Aorta (tissue), 5 donors: Measurements from ENCODE around the gene PLEKHA3. TPM values are rescaled to one million over a fixed set of nuclear protein-coding genes. Genes with fewer than 3 reads are reported as not detected.

ENCODE experiments used
- ATAC-seq: fragments of 200-7000 bp; cut with Tn5 transposase; one replicate; pipeline ENCODE4 v1.9.1; 2022; ENCODE audit warnings: moderate library complexity; ENCODE audit not compliant: low FRiP score
- DNase-seq, 2 donors: peaks; one replicate each; pipeline ENCODE4 v3.0.0-alpha.2; 2020
- H3K27ac ChIP-seq, 2 donors: one replicate each; pipeline ENCODE4 v1.5.1; 2013; ENCODE audit warnings: low read length in 2 of 2, mild to moderate bottlenecking in 2 of 2, moderate library complexity in 2 of 2, control low read depth in 1 of 2, inconsistent platforms in 1 of 2, low read depth in 1 of 2
- H3K27me3 ChIP-seq, 2 donors: one replicate each; pipeline ENCODE4 v1.6.1; 2013; ENCODE audit warnings: control low read depth in 1 of 2, low read length in 1 of 2, mild to moderate bottlenecking in 1 of 2, moderate library complexity in 1 of 2; ENCODE audit not compliant: insufficient read depth in 2 of 2, control insufficient read depth in 1 of 2
- H3K36me3 ChIP-seq, 2 donors: one replicate each; pipeline ENCODE4 v1.6.1; 2013; ENCODE audit warnings: control low read depth in 1 of 2, low read length in 1 of 2, mild to moderate bottlenecking in 1 of 2; ENCODE audit not compliant: insufficient read depth in 2 of 2, control insufficient read depth in 1 of 2
- H3K4me1 ChIP-seq, 2 donors: one replicate each; pipeline ENCODE4 v1.6.1; 2013; ENCODE audit warnings: low read length in 2 of 2, control low read depth in 1 of 2, mild to moderate bottlenecking in 1 of 2, moderate library complexity in 1 of 2; ENCODE audit not compliant: insufficient read depth in 2 of 2, control insufficient read depth in 1 of 2
- H3K4me3 ChIP-seq, 2 donors: one replicate each; pipeline ENCODE4 v1.5.1; 2013; ENCODE audit warnings: low read length in 2 of 2, control low read depth in 1 of 2, mild to moderate bottlenecking in 1 of 2
- H3K9me3 ChIP-seq: one replicate; pipeline ENCODE4 v1.6.1; 2013; ENCODE audit warnings: mild to moderate bottlenecking, low read length; ENCODE audit not compliant: control insufficient read depth
- WGBS, 2 donors: extraction: QIAGEN DNeasy Blood & Tissue Kit; methylation state at CpG; one replicate each; pipeline ENCODE4 v1.1.7; 2013; 5-methylcytosine and 5-hydroxymethylcytosine counted together
- intact Hi-C, 2 donors: fragments of 100-400 bp; cut with DNase I; formaldehyde crosslinking; loops; one replicate each; pipeline versions ENCODE4 v1.14.2 to v1.15.0; 2022
- polyA plus RNA-seq, 2 donors: library from polyadenylated mRNA; stranded (reverse); fragments of 200-250 nt; gene quantifications; one replicate each; pipeline ENCODE4 v1.2.3, GENCODE V29; 2013
- total RNA-seq, 2 donors: library from RNA; stranded (reverse); fragmentation: NEBNext Ultra II Directional; extraction: Animal tissue kit (Norgen Biotek cat#: 25700); gene quantifications; one replicate each; pipeline ENCODE4 v1.2.1, GENCODE V29; 2021
- donor health status: healthy with polysubstance abuse.
- donor health status: Bipolar disorder and iron deficiency.
- donor health status: DM: no; HTN: no; CAD: no.
- donor health status: DM: no; HTN: no; CAD: no.
- donor health status: DM: yes; HTN: yes; CAD: no.

The PLEKHA3 gene
- total and polyA plus RNA-seq, 4 donors = 3.1 to 43.9 (median 22.5) TPM

DNA sequence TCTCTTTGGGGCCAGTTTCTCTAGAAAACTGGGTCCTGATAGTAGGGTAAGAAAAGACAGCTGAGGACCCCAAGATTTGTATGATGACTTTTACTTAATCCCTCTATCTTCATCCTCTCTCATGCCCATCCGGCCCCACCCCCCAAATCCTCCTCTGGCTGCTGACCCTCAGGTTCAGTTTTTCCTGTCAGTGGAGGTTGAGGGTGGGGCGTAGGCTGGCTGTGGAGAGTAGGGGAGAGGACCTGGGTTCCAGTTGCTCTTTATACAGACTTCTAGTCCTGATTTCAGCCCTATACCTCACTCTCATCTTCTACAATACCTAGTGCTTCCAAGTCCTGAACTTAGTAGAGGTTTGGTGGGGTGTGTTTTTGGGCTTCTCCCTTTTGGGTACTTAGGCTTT is 28.4 kb downstream of the PLEKHA3 start:
- H3K4me3 ChIP-seq = no peak overlapping the region

DNA sequence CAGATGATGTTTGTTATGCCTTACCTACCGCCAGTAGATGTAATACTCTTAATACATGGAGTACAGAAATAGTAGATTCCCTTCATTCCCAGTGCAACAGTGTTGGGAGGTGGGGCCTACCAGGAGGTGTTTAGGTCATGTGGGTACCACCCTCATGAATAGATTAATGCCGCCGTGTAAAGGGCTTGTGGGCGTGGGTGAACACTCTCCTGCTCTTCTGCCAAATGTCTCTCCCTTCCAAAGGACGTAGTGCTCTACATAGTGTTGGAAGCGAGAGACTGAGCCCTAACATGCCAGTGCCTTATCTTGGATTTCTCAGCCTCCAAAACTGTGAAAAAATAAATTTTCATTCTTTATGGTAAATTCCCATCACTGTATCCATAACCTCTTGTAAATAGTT is 30.1 kb downstream of the PLEKHA3 start:
- ATAC-seq (no peak), DNase-seq (no peak)
- H3K9me3 ChIP-seq = no peaks in the 10 kb centered on the region
- H3K36me3 ChIP-seq = peaks cover 0 to 5% of the 10 kb centered on the region in 2 donors
- intact Hi-C loops = no loop called here
- H3K27me3 ChIP-seq = no peaks in the 10 kb centered on the region
- no peak overlapping the region for H3K4me3 ChIP-seq
- no peak overlapping the region for H3K27ac ChIP-seq
- WGBS, 2 donors = 80 to 85% methylated on average over 6 of the region's 6 CpGs
- no peaks in the 10 kb centered on the region for H3K4me1 ChIP-seq

More for the DNA sequence above, 28.4 kb downstream of the PLEKHA3 start:
- WGBS, 2 donors = 92 to 96% methylated on average over 2 of the region's 2 CpGs
- Histone ChIP-seq H3K4me1 (no peaks in the 10 kb centered on the region), H3K27ac (no peak overlapping the region), H3K36me3 (no peaks in the 10 kb centered on the region), H3K27me3 (no peaks in the 10 kb centered on the region), H3K9me3 (no peaks in the 10 kb centered on the region)
- DNase-seq (no peak), ATAC-seq (no peak)
- intact Hi-C loops = no loop called here

DNA sequence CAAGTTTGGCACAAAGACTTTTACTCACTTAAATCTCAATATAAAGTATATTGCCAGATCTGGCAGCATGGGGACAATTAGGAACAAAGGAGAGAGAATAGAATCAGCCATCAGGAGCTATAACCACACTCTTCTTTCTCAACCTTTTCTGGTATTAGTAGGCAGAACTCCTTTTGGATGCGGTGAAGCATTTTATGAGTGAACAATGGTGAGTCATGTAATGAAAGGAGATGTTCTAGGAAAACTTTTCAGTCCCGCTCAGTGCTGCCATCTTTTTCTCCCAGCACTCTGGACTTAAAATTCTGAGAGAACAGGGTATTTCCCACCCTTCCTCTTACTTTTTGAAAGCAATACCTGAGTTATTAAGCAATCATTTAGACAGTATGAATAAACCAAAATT is 32.2 kb downstream of the PLEKHA3 start:
- WGBS, 2 donors = 91 to 97% methylated on average over 2 of the region's 2 CpGs
- no peak for DNase-seq
- Histone ChIP-seq H3K9me3 (no peaks in the 10 kb centered on the region), H3K4me3 (no peak overlapping the region), H3K36me3 (peaks cover 0 to 6% of the 10 kb centered on the region in 2 donors), H3K4me1 (no peaks in the 10 kb centered on the region), H3K27ac (no peak overlapping the region), H3K27me3 (no peaks in the 10 kb centered on the region)
- ATAC-seq = no peak
- intact Hi-C loops = no loop called here

DNA sequence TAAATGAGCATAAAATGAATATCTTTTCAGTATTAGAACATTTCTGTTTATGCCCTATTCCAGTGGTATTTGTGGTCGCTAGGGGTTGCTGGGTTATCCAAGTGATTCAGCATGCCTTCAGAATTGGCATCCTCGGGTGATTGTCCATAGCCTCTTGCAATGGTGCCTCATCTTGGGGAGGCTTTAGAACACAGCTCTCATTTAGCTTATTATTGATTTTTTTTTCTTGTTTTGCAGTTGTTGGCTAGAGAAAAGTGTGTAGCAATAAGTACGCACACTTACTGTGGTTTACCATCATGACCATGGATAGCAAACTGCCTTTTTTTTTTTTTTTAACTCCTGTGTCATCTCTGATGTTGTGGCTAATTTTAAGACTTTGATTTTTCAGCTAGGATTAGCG is 33.6 kb downstream of the PLEKHA3 start:
- no peak for ATAC-seq
- Histone ChIP-seq H3K36me3 (peaks cover 2 to 13% of the 10 kb centered on the region in 2 donors), H3K4me1 (no peaks in the 10 kb centered on the region), H3K9me3 (no peaks in the 10 kb centered on the region), H3K27me3 (no peaks in the 10 kb centered on the region), H3K4me3 (no peak overlapping the region), H3K27ac (no peak overlapping the region)
- WGBS, 2 donors = 95 to 98% methylated on average over 4 of the region's 4 CpGs
- intact Hi-C loops = no loop called here
- DNase-seq = no peak

DNA sequence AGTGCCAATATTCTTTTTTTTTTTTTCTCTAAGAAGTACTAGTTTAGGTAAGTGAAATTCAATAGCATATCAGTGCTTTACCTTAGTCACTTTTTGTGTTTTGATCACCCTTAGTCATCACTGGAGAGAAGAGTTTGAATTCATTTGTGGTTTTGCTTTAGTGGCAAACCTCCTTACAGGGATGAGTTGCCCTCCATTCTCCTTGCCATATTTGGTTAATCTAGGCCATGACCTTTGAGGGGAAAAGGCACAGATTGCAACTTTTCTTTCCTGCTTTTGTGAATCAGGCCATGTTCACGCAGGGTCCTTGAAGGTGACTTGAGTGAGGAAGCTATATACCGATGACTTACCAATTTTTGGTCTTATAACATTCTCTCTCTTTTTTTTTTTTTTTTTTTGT is 34.4 kb downstream of the PLEKHA3 start:
- peaks cover 2 to 13% of the 10 kb centered on the region in 2 donors for H3K36me3 ChIP-seq
- WGBS, 2 donors = 97 to 98% methylated on average over 2 of the region's 2 CpGs

DNA sequence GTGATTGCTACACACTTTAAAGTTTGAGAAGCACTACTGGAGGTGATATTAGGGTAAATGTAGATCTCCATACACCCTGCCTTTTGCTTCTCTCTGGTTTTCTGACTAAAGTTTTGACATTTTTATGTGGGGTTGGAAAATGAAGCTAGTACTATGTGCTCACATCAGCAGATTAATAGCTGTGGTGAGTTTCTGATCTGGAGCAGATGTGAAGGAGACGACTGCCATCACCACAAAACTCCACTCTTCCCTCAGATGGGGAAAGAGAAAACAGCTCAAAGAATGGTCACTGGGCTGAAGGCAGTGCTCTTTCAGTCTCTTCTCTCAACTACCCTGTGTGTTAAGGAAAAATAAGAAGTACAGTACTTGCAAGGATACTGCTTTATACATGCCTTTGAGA is 37.2 kb downstream of the PLEKHA3 start:
- 75 to 78% methylated on average over 1 of the region's 1 CpG for WGBS, 2 donors
- DNase-seq (no peak), ATAC-seq (no peak)
- H3K27me3 ChIP-seq = no peaks in the 10 kb centered on the region
- no peaks in the 10 kb centered on the region for H3K9me3 ChIP-seq
- H3K36me3 ChIP-seq = peaks cover 2 to 13% of the 10 kb centered on the region in 2 donors
- H3K27ac ChIP-seq = no peak overlapping the region
- no peaks in the 10 kb centered on the region for H3K4me1 ChIP-seq
- intact Hi-C loops = no loop called here
- no peak overlapping the region for H3K4me3 ChIP-seq

More for the DNA sequence above, 34.4 kb downstream of the PLEKHA3 start:
- intact Hi-C loops = no loop called here
- DNase-seq (no peak), ATAC-seq (no peak)
- no peak overlapping the region for H3K27ac ChIP-seq
- no peaks in the 10 kb centered on the region for H3K9me3 ChIP-seq
- no peaks in the 10 kb centered on the region for H3K27me3 ChIP-seq
- no peak overlapping the region for H3K4me3 ChIP-seq
- H3K4me1 ChIP-seq = no peaks in the 10 kb centered on the region

DNA sequence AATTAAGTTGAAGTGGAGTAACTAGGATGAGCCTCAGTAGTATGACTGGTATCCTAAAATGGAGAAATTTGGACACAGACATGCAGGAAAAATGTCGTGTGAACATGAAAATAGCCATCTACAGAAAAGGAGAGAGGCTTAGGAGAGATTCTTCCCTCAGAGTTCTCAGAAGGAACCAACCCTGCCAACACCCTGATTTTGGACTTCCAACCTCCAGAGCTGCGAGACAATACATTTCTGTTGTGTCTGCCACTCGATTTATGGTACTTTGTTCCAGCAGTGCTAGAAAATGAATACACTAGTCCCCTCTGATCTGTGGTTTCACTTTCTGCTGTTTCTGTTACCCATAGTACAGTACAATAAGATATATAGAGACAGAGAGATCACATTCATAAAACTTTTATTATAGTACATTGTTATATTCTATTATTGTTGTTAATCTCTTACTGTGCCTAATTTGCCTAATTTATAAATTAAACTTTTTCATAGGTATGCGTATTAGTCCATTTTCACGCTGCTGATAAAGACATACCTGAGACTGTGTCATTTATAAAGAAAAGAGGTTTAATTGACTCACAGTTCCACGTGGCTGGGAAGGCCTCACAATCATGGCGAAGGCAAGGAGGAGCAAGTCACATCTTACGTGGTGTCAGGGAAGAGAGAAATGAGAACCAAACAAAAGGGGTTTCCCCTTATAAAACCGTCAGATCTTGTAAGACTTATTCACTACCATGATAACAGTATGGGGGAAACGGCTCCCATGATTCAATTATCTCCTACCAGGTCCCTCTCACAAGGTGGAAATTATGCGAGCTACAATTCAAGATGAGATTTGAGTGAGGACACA is 41.3 kb downstream of the PLEKHA3 start:
- intact Hi-C loops = loop anchor here in 1 of 2 donors (5.0 kb wide), 2 partner anchors 39 to 69 kb away; partner anchors contain the start of genes PJVK, PLEKHA3 and PRKRA
- WGBS, 2 donors = 94 to 95% methylated on average over 11 of the region's 11 CpGs
- H3K27me3 ChIP-seq = no peaks in the 10 kb centered on the region
- DNase-seq (no peak), ATAC-seq (no peak)
- no peaks in the 10 kb centered on the region for H3K4me1 ChIP-seq
- H3K27ac ChIP-seq = no peak overlapping the region
- H3K4me3 ChIP-seq = no peak overlapping the region
- H3K36me3 ChIP-seq = peaks cover 2 to 8% of the 10 kb centered on the region in 2 donors
- H3K9me3 ChIP-seq = no peaks in the 10 kb centered on the region

DNA sequence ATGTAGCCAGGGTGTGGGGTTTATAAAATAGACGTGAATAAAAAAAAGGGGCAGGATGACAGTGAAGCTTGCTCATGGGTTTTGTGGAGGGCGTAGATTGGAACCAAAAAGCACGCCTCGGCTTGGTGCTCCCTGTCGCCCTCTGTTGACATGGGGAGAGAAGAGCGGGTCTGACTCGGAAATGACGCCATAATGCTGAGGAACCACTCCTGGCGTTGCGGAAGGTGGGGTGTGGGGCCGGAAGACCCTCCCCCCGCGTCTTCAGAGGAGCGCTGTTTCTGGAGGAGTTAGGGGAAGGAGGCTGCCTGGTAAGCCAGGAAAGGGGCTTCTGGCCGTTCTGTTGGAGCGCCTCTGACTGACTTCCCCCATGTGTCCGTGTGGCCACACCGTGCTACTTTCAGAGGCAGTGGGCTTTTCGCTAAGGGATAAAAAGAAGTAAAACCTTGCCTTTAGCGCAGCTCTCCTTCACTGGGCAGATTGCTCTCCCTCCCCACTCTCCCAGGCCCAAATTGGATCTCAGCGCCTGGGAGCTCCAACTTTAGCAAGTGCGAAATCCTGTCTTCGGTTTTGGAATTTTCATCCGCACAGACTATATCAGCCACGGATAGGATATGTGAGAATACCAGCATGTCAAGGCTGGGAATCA is 42.8 kb downstream of the PLEKHA3 start:
- Histone ChIP-seq H3K27ac (peak overlapping the region in 1 of 2 donors; percentile 60), H3K9me3 (no peaks in the 10 kb centered on the region), H3K4me1 (no peaks in the 10 kb centered on the region), H3K27me3 (no peaks in the 10 kb centered on the region), H3K4me3 (peak overlapping the region; percentile 66 to 84), H3K36me3 (peaks cover 2 to 3% of the 10 kb centered on the region in 2 donors)
- ATAC-seq (peak; percentile 96), DNase-seq (peak; percentile 89 to 91)
- WGBS, 2 donors = 9 to 22% methylated on average over 25 of the region's 25 CpGs
- intact Hi-C loops = loop anchor here in 1 of 2 donors (5.0 kb wide), 2 partner anchors 41 to 71 kb away; partner anchors contain the start of genes PJVK, PLEKHA3 and PRKRA
